Fibroblast of mammary gland (primary cell): ENCODE data around the gene DMTF1.

ENCODE experiments used
- DNase-seq: peaks from one replicate; pipeline ENCODE4 v3.0.0-alpha.2; 2010; ENCODE audit warnings: low read depth
- H3K4me3 ChIP-seq: 2 replicates; pipeline ENCODE4 v1.5.1; 2011; ENCODE audit warnings: low read depth, mild to moderate bottlenecking, low read length, moderate library complexity; ENCODE audit not compliant: control insufficient read depth
- CTCF ChIP-seq: conservative IDR thresholded peaks from 2 replicates; pipeline ENCODE4 v1.5.1; 2011; ENCODE audit warnings: low read depth, low read length, inconsistent platforms; ENCODE audit not compliant: control insufficient read depth, insufficient read depth

DMTF1 gene

GRCh38 chr7:87129332-87129731, 22.9 kb upstream of the DMTF1 start:
- no peak for DNase-seq
- no peak for TF ChIP-seq CTCF

GRCh38 chr7:87129848-87130247, 22.4 kb upstream of the DMTF1 start:
- no peak for DNase-seq
- H3K4me3 ChIP-seq: no peak overlapping the region
- no peak for TF ChIP-seq CTCF

More at GRCh38 chr7:87129332-87129731, 22.9 kb upstream of the DMTF1 start:
- no peak overlapping the region for H3K4me3 ChIP-seq

- H3K4me3 ChIP-seq: no peak overlapping the region
- DNase-seq: no peak
- TF ChIP-seq CTCF: no peak
Observed at GRCh38 chr7:87131771-87132170, 20.5 kb upstream of the DMTF1 start.

- no peak for TF ChIP-seq CTCF
- no peak overlapping the region for H3K4me3 ChIP-seq
- no peak for DNase-seq
Observed at GRCh38 chr7:87137271-87137670, 15.0 kb upstream of the DMTF1 start.

- no peak overlapping the region for H3K4me3 ChIP-seq
- DNase-seq: no peak
- TF ChIP-seq CTCF: no peak
Observed at GRCh38 chr7:87139514-87139913, 12.7 kb upstream of the DMTF1 start.

GRCh38 chr7:87140271-87140748, 11.9 kb upstream of the DMTF1 start:
- DNase-seq: no peak
- no peak overlapping the region for H3K4me3 ChIP-seq
- no peak for TF ChIP-seq CTCF

GRCh38 chr7:87144173-87144657, 8.0 kb upstream of the DMTF1 start:
- DNase-seq: no peak
- H3K4me3 ChIP-seq: no peak overlapping the region
- TF ChIP-seq CTCF: no peak
